NCI-H2227 (cell line): ENCODE data around the gene AGAP1.

Experiments
- DNase-seq: peaks from one replicate; lab custom pipeline; 2025; ENCODE audit not compliant: unreplicated experiment; lab: John Stamatoyannopoulos, UW

AGAP1 gene

GRCh38 chr2:235677937-235678336, 184.1 kb downstream of the AGAP1 start:
- DNase-seq, result no peak

DNA sequence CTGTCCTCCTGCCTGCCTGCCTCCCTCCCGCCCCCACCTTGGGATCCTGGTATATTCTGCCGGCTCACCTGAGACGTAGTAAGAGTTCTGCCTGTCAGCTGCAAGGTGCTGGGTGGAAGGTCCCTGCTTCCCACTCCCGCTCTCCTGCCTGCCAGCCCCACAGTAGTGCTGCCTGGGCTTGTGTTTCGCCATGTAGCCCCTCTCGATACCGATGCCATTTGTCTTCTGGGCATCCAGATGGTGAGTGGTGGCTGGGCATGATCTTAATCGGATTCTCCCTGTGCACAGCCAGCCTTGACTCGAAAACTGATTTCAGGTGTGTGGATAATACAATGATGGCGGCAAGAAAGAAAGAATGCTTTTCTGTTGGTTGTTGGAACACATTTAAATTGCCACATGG, 184.9 kb downstream of the AGAP1 start:
- no peak for DNase-seq

DNA sequence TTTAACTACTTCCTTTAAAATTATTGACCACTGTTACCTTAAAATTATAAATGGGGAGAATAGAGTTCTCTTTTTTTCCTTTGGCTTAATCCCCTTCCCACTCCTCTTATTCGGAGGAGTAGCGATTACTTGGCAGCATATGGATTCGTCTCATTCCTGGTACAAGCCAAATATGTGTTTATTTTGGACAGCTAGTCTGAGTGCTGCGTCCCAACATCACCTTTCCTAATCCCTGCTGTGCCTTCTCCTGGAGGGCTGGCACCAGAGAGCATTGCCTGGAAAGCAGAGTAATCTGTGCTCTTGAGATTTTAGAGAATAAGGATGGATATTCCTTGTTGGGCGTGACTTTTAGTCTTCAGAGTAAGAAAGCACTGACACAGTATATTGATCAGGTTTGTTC, 185.6 kb downstream of the AGAP1 start:
- DNase-seq, result no peak

- DNase-seq, result no peak
Observed at GRCh38 chr2:235685024-235685721, 191.3 kb downstream of the AGAP1 start.

- no peak for DNase-seq
Observed at GRCh38 chr2:235688511-235689426, 194.9 kb downstream of the AGAP1 start.

- no peak for DNase-seq
Observed at GRCh38 chr2:235689427-235689853, 195.6 kb downstream of the AGAP1 start.

DNA sequence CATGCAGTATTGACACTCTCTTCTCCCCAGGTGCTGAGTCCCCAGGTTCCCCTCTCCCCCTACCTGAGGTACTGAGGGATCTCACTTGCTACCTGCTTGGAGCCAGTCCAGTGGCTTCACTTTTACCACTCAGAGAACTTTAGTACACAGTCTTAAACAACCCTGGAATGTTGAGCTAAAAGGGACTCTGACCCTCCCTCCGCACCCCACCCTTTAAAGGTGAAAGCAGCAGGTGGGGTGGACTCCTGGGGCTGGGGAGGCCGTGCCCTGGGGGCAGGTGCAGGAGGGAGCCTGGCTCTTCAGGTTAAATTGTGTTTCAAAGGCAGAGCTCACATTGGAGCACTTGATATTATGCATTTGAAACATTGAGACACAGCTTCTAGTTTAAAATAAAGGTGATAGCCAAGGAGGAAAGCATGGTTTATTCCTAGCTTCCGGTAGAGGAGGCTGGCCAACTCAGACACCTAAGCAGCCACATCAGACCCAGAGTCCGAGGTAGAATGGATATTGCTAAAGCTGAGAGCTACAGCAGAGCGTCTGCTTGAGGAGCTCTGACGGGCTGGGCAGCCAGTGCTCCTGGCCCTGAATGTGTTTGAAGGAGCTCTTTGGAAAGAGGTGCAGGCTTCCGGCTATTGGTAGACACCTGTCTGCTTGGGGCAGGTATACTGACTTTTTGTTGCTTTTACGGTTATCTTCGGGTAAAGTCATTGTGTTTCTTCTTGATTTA, 196.4 kb downstream of the AGAP1 start:
- DNase-seq, result no peak

DNA sequence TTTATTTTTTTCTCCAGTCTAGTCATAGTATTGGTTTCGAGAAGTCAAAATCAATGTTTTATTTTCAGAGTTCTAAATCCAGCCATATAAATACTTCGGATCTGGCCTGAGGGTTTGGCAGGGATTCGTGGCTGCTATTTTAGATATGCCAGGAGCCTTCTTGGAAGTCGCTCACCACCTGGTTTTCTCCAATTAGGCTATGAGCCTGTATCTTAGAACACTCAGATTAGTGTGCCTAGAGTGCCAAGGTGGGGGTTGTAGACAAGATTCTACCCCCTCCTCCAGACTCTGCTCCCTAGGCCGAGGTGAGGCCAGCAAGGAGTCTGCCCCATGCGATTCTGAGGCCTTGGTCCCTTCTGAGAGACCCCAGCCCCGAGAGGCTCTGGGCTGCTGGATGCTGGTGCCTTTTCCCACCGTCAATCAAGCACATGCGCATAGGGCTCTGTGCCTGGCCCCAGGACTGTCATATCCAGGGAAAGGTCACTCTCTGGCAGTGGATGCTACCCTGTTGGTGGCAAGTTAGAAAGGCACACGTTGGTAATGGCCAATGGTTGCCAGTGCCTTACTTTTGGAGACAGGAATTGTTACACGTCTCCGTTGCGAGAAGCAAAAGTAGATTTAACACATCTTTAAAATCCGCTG, 197.1 kb downstream of the AGAP1 start:
- DNase-seq, result no peak

- DNase-seq, result no peak
Observed at GRCh38 chr2:235692076-235692475, 198.2 kb downstream of the AGAP1 start.

DNA sequence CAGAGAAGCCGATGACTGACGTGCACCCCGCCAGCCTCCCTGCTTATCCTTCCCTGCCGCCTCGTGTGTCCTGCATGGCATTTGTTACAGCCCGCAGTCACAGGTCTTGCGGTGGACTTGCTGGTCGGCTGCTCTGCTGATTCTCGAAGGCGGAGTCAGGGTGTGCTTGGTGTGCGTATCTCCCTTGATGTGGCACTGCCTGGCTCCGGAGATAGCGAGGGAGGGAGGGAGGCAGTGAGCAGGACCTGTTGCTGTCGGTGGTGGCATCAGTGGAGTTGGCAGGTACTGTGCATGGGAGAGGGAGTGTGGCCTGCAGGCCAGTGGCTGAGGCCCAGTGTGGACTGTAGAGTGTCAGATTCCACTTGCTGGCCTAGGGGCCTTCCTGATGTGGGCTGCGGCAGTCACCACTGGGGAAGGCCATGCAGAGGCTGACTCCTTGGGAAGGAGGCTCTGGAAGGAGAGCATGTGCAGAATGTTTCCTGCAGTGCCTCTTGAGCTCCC, 198.9 kb downstream of the AGAP1 start:
- DNase-seq, result no peak

DNA sequence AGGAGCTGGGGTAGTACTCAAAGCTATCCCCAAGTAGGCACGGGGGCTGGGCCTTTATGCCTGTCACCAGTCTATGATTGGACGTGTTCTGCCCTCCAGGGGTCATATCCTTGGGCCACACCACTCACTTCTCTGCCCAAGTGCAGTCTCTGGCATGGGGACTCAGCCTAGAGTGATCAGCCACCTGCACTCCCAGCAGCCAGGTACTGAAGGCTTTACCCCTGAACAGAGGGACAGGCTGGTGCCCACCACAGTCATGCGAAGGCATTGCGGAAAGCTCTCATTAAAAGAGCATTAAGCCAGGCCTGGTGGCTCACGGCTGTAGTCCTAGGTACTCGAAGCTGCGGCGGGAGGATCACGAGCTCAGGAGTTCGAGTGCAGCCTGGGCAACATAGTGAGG, 199.4 kb downstream of the AGAP1 start:
- no peak for DNase-seq

- DNase-seq, result no peak
Observed at GRCh38 chr2:235694721-235695601, 201.1 kb downstream of the AGAP1 start.

DNA sequence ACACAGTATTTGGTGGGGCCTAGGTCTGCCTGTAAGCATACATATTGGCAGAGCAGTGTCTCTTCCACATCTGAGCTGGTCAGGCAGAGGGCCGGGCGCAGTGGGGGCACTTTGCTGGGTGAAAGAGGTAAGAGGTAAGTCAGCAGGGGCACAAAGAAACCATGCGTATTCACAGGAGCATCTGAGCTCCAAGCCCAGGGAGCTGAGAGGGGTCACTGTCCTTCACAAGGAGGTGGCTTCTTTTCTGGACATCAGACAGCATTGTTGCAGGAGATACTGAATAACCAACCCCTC, 201.7 kb downstream of the AGAP1 start:
- no peak for DNase-seq

- DNase-seq, result no peak
Observed at GRCh38 chr2:235697041-235697440, 203.2 kb downstream of the AGAP1 start.

DNA sequence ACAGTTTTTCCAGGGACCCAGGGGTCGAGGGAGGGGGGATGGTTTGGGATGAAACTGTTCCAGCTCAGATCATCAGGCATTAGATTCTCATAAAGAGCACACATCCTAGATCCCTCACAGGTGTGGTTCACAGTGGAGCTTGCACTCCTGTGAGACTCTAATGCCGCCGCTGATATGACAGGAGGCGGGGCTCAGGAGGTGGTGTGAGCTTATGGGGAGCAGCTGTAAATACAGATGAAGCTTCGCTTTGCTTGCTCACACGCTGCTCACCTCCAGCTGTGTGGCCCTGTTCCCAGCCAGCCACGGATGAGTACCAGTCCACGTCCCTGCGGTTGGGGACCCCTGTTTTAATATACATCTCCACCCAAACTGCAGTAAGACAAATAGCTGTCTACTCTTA, 204.2 kb downstream of the AGAP1 start:
- DNase-seq, result no peak

DNA sequence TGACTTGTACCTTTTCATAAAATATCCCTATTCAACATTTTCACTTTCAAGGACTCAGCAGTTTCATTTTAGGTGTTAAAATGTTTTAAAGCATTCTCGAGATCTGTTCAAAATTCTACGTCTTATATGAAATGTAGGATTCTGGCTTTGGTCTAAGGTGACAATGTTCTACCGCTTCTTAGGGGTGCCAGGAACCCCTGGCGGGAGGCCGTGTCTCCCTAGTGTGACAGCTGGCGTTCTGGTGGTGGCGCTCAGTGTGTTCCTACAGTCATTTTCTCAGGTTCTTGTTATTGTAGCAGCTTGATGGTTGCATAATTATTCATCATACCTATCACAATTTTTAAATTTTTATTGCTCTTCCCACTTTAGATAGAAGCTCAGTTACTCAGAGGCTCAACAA, 204.6 kb downstream of the AGAP1 start:
- DNase-seq, result no peak

GRCh38 chr2:235699576-235699975, 205.7 kb downstream of the AGAP1 start:
- DNase-seq, result no peak

- no peak for DNase-seq
Observed at GRCh38 chr2:235701206-235701981, 207.6 kb downstream of the AGAP1 start.

GRCh38 chr2:235702186-235702585, 208.3 kb downstream of the AGAP1 start:
- no peak for DNase-seq
